Muscle of arm (tissue), 12 donors: Measurements from ENCODE around the gene OTOP2. TPM values are rescaled to one million over a fixed set of nuclear protein-coding genes. Genes with fewer than 3 reads are reported as not detected.
"Not testable (repeated sequence)": the region's sequence is repeated elsewhere in the genome, so short reads cannot be mapped to it uniquely, and the experiment has no call there.

Experiments used
- DNase-seq: peaks from one replicate; pipeline ENCODE4 v3.0.0-alpha.2; 2013
- polyA plus RNA-seq, 12 donors: library from polyadenylated mRNA; unstranded; fragments of 120-200 nt; gene quantifications; one replicate each; pipeline ENCODE4 v1.2.1, GENCODE V29; 2013; ENCODE audit not compliant: insufficient read length in 12 of 12

OTOP2 gene
- polyA plus RNA-seq, 12 donors: 0.15 TPM; not detected in 11

- no peak for DNase-seq
Observed at GRCh38 chr17:74971069-74971841, 47.2 kb downstream of the OTOP2 start.

- DNase-seq: no peak
Observed at GRCh38 chr17:74971842-74972106, 47.7 kb downstream of the OTOP2 start.

GRCh38 chr17:74972107-74972972 is 48.3 kb downstream of the OTOP2 start, which contains the start of gene HID1:
Gene HID1 (minus strand): TSS chr17:74972759. CDS start chr17:74972656, 103 bp downstream.
- DNase-seq: no peak

- no peak for DNase-seq
Observed at GRCh38 chr17:74972973-74973328, 48.9 kb downstream of the OTOP2 start.

GRCh38 chr17:74975943-74976342 is 51.9 kb downstream of the OTOP2 start:
- no peak for DNase-seq

GRCh38 chr17:74977802-74978201 is 53.7 kb downstream of the OTOP2 start:
- DNase-seq: no peak

- no peak for DNase-seq
Observed at GRCh38 chr17:74978240-74978639, 54.2 kb downstream of the OTOP2 start.

GRCh38 chr17:74979408-74980146 is 55.5 kb downstream of the OTOP2 start:
- DNase-seq: no peak

- no peak for DNase-seq
Observed at GRCh38 chr17:74981318-74981978, 57.4 kb downstream of the OTOP2 start.

GRCh38 chr17:74981979-74982662 is 58.0 kb downstream of the OTOP2 start:
- DNase-seq: peak; percentile 58

GRCh38 chr17:74982663-74983313 is 58.7 kb downstream of the OTOP2 start:
- DNase-seq: not testable (repeated sequence)

Other genes with a start within 250 kb of the OTOP2 start
- under 1 TPM in 8 of 12 donors, not detected in 4; 0.14 to 0.90 (median 0.24) TPM for gene CD300LF, start 211.3 kb upstream of the OTOP2 start, polyA plus RNA-seq
- gene RAB37, start 187.0 kb upstream of the OTOP2 start, polyA plus RNA-seq: 1 to 10 TPM in 8 of 12 donors, under 1 TPM in 3, not detected in 1; 0.63 to 5.0 (median 1.3) TPM
- 10 to 100 TPM in 2 of 12 donors, 1 to 10 TPM in 9, not detected in 1; 5.0 to 63.4 (median 6.7) TPM for gene NHERF1, start 175.6 kb upstream of the OTOP2 start, polyA plus RNA-seq
- 10 to 100 TPM in 11 of 12 donors, not detected in 1; 26.8 to 42.5 (median 33.6) TPM for gene NAT9, start 147.9 kb upstream of the OTOP2 start, polyA plus RNA-seq
- gene GRIN2C, start 64.4 kb upstream of the OTOP2 start, polyA plus RNA-seq: 1 to 10 TPM in 1 of 12 donors, under 1 TPM in 9, not detected in 2; 0.48 to 1.1 (median 0.87) TPM
- gene FDXR, start 51.3 kb upstream of the OTOP2 start, polyA plus RNA-seq: 1 to 10 TPM in 10 of 12 donors, not detected in 2; 1.8 to 6.1 (median 2.6) TPM
- gene FADS6, start 30.6 kb upstream of the OTOP2 start, polyA plus RNA-seq: 1 to 10 TPM in 2 of 12 donors, under 1 TPM in 3, not detected in 7; 0.07 to 2.7 (median 0.37) TPM
- gene USH1G, start 1.0 kb upstream of the OTOP2 start, polyA plus RNA-seq: 1 to 10 TPM in 1 of 12 donors, under 1 TPM in 3, not detected in 8; 0.04 to 2.3 (median 0.54) TPM
- not detected for gene OTOP3, start 11.6 kb downstream of the OTOP2 start, polyA plus RNA-seq
- gene HID1, start 48.5 kb downstream of the OTOP2 start, polyA plus RNA-seq: 10 to 100 TPM in 3 of 12 donors, 1 to 10 TPM in 8, not detected in 1; 4.1 to 16.4 (median 7.0) TPM
- gene CDR2L, start 63.4 kb downstream of the OTOP2 start, polyA plus RNA-seq: 10 to 100 TPM in 2 of 12 donors, 1 to 10 TPM in 9, not detected in 1; 4.5 to 12.6 (median 7.0) TPM
- gene MRPL58, start 88.4 kb downstream of the OTOP2 start, polyA plus RNA-seq: 10 to 100 TPM in 11 of 12 donors, not detected in 1; 13.8 to 23.6 (median 22.2) TPM
- 100 to 1,000 TPM in 11 of 12 donors, not detected in 1; 181 to 277 (median 254) TPM for gene ATP5PD, start 122.7 kb downstream of the OTOP2 start, polyA plus RNA-seq
- gene KCTD2, start 123.0 kb downstream of the OTOP2 start, polyA plus RNA-seq: 10 to 100 TPM in 11 of 12 donors, not detected in 1; 10.5 to 23.8 (median 22.4) TPM
- 10 to 100 TPM in 2 of 12 donors, 1 to 10 TPM in 8, not detected in 2; 5.3 to 17.4 (median 8.1) TPM for gene SLC16A5, start 163.7 kb downstream of the OTOP2 start, polyA plus RNA-seq
- gene ARMC7, start 185.7 kb downstream of the OTOP2 start, polyA plus RNA-seq: 1 to 10 TPM in 11 of 12 donors, not detected in 1; 5.0 to 8.4 (median 6.7) TPM
- 10 to 100 TPM in 11 of 12 donors, not detected in 1; 27.9 to 72.5 (median 37.0) TPM for gene NT5C, start 207.5 kb downstream of the OTOP2 start, polyA plus RNA-seq
- 100 to 1,000 TPM in 11 of 12 donors, not detected in 1; 156 to 369 (median 296) TPM for gene JPT1, start 230.2 kb downstream of the OTOP2 start, polyA plus RNA-seq